HepG2 (cell line): Measurements from ENCODE around the gene DNAJC5. TPM values are rescaled to one million over a fixed set of nuclear protein-coding genes. Genes with fewer than 3 reads are reported as not detected.

Source experiments
- AKAP8 ChIP-seq: sonication (generic); formaldehyde crosslinking; IDR thresholded peaks from 2 replicates; pipeline ENCODE4 v1.5.1; 2020; ENCODE audit warnings: mild to moderate bottlenecking, missing genetic modification reagents
- CAMTA2 ChIP-seq: sonication (generic); formaldehyde crosslinking; IDR thresholded peaks from 2 replicates; pipeline ENCODE4 v1.4.0; 2020; ENCODE audit warnings: mild to moderate bottlenecking, missing genetic modification reagents, borderline replicate concordance
- CBX2 ChIP-seq, 2 experiments: fragments of 200-600 bp in 1 of 2; sonication (generic); formaldehyde crosslinking in 1 of 2; IDR thresholded peaks; 2 replicates each; pipeline versions ENCODE4 v1.7.0 to v1.8.1; 2018 to 2022; ENCODE audit warnings: low read depth in 2 of 2, low read length in 1 of 2, mild to moderate bottlenecking in 1 of 2, missing genetic modification reagents in 1 of 2
- CSRNP2 ChIP-seq: sonication (generic); formaldehyde crosslinking; conservative IDR thresholded peaks from 2 replicates; pipeline ENCODE4 v1.8.0; 2022; ENCODE audit warnings: low read depth, missing genetic modification reagents
- ERF ChIP-seq: IDR thresholded peaks from 2 replicates; pipeline ENCODE4 v1.6.1; 2018; ENCODE audit warnings: missing biosample characterization, missing genetic modification reagents
- HCFC1 ChIP-seq: fragments of 150-350 bp; IDR thresholded peaks from 2 replicates; pipeline ENCODE4 v1.6.1; 2014; ENCODE audit warnings: low read depth, low read length
- JUNB ChIP-seq: sonication (generic); formaldehyde crosslinking; IDR thresholded peaks from 2 replicates; pipeline ENCODE4 v1.8.0; 2022; ENCODE audit warnings: missing genetic modification reagents, mild to moderate bottlenecking, borderline replicate concordance
- KAT7 ChIP-seq: IDR thresholded peaks from 2 replicates; pipeline ENCODE4 v1.6.1; 2018; ENCODE audit warnings: borderline replicate concordance, missing compliant biosample characterization
- MXD3 ChIP-seq: IDR thresholded peaks from 2 replicates; pipeline ENCODE4 v1.6.1; 2016; ENCODE audit warnings: mild to moderate bottlenecking, missing biosample characterization, missing genetic modification reagents
- NR3C1 ChIP-seq: sonication (generic); formaldehyde crosslinking; IDR thresholded peaks from 2 replicates; pipeline ENCODE4 v1.4.0; 2020; ENCODE audit warnings: missing genetic modification reagents
- PBX2 ChIP-seq: IDR thresholded peaks from 2 replicates; pipeline ENCODE4 v1.6.1; 2016; ENCODE audit warnings: control low read depth
- PHF5A ChIP-seq: IDR thresholded peaks from one replicate; pipeline ENCODE4 v1.6.1; 2018; ENCODE audit warnings: low read depth, missing genetic modification reagents; ENCODE audit not compliant: unreplicated experiment
- REL ChIP-seq: sonication (generic); formaldehyde crosslinking; conservative IDR thresholded peaks from 2 replicates; pipeline ENCODE4 v1.8.0; 2022; ENCODE audit warnings: mild to moderate bottlenecking, missing genetic modification reagents, moderate library complexity
- SMC3 ChIP-seq: IDR thresholded peaks from 2 replicates; pipeline ENCODE4 v1.6.1; 2011; ENCODE audit warnings: low read length, improper control_type of control experiment
- SRSF4 ChIP-seq: fragments of 200-400 bp; formaldehyde crosslinking; IDR thresholded peaks from one replicate; pipeline ENCODE4 v1.6.1; 2018; ENCODE audit warnings: mild to moderate bottlenecking, low read depth, low read length, moderate library complexity; ENCODE audit not compliant: poor library complexity, severe bottlenecking
- ZBTB34 ChIP-seq: sonication (generic); formaldehyde crosslinking; IDR thresholded peaks from 2 replicates; pipeline ENCODE4 v1.8.0; 2022; ENCODE audit warnings: mild to moderate bottlenecking, missing genetic modification reagents
- ZBTB37 ChIP-seq: sonication (generic); formaldehyde crosslinking; IDR thresholded peaks from 2 replicates; pipeline ENCODE4 v1.4.0; 2020; ENCODE audit warnings: mild to moderate bottlenecking, missing genetic modification reagents
- ZMYM3 ChIP-seq: sonication (generic); formaldehyde crosslinking; IDR thresholded peaks from 2 replicates; pipeline ENCODE4 v1.5.1; 2020; ENCODE audit warnings: mild to moderate bottlenecking, missing genetic modification reagents
- ZNF350 ChIP-seq: sonication (generic); formaldehyde crosslinking; IDR thresholded peaks from 2 replicates; pipeline ENCODE4 v1.4.0; 2020; ENCODE audit warnings: mild to moderate bottlenecking, low read depth, missing genetic modification reagents, borderline replicate concordance
- ZNF580 ChIP-seq: IDR thresholded peaks from 2 replicates; pipeline ENCODE4 v1.6.1; 2016; ENCODE audit warnings: low read depth, borderline replicate concordance
- ZNF841 ChIP-seq: sonication (generic); formaldehyde crosslinking; IDR thresholded peaks from 2 replicates; pipeline ENCODE4 v1.8.1; 2023; ENCODE audit warnings: missing genetic modification reagents, borderline replicate concordance
- ZSCAN31 ChIP-seq: sonication (generic); formaldehyde crosslinking; IDR thresholded peaks from 2 replicates; pipeline ENCODE4 v1.5.0; 2020; ENCODE audit warnings: low read depth, mild to moderate bottlenecking, missing genetic modification reagents
- polyA plus RNA-seq, 8 experiments: library from polyadenylated mRNA; depleted of rRNA in 3 of 8; stranded (reverse) in 7 of 8; unstranded in 1 of 8; fragments of >200 nt; fragmentation: Illumina TruSeq in 4 of 8; extraction: Trizol in 4 of 8; gene quantifications; 2 replicates each; pipeline versions ENCODE4 v1.2.1 to v1.2.3, GENCODE V29; 2011 to 2016; ENCODE audit warnings: low read depth in 4 of 8, missing spikeins in 1 of 8, mixed read lengths in 1 of 8; ENCODE audit not compliant: insufficient read depth in 1 of 8
- total RNA-seq, 5 experiments: library from RNA; depleted of rRNA; stranded (reverse); fragments of >200 nt; fragmentation: Illumina TruSeq; extraction: Trizol; gene quantifications; 2 replicates each; pipeline ENCODE4 v1.2.3, GENCODE V29; 2016; ENCODE audit warnings: low read depth in 1 of 5

The DNAJC5 gene
- total and polyA plus RNA-seq, 2 of the 13 experiments (the other 11 are each of a cell fraction or from before 2014, with no cell fraction given): 42.8 to 64.5 TPM

DNA sequence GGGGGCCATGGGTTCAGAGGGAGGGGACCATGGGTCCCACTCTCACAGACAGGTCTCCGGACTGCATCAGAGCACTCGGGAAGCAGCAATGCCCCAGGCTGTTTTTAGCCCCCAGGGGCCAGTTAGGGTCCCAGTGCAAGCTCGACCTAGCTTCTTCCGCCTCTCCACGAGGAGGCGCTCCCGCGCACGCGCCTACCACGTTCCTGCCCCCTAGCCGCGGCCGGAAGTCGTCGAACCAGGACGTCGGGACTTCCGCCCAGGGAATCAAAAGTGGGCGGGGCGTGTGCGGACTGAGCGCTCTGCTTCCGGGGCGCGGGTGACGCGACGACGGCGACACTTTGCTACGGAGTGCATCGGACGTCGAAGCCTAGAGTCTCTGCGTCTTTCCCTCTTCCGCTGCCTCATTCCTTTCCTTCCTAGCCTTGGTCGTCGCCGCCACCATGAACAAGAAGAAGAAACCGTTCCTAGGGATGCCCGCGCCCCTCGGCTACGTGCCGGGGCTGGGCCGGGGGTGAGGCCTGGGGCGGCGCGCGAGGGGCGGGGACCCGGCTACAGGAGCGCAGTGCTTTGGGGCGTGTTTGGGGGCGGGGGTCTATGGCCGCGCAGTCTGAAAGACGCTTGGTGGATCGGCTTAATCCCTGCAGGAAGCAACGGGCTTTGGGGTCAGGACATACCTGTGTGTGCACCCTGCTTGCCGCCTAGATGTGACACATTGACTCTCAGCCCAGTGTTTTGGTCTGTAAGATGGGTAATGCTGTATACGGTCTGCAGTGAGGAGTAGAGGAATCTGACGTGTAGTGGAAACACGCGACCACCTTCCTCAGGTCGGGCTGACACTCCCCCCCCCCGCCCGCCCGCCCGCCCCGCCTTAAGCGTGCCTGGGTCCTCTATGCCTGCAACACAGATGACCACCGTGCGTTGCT is 86.1 kb downstream of the DNAJC5 start, which contains the start of gene PRPF6 (continued):
- TF ChIP-seq ERF (CRISPR knock-in tag) (peak; percentile 99), AKAP8 (CRISPR knock-in tag) (peak; percentile 89), CAMTA2 (CRISPR knock-in tag) (peak; percentile 94), CSRNP2 (0 out of 2 replicates have a peak, but pooled peaks have one; percentile 26), KAT7 (CRISPR knock-in tag) (peak; percentile 98), JUNB (CRISPR knock-in tag) (0 out of 2 replicates have a peak, but pooled peaks have one; percentile 31), SMC3 (peak; percentile 11; the same call in 1 of the 2 replicates), CBX2 (IDR thresholded peaks at IDR 0.05; ENCODE audit: low read depth, low read length) (no peak), CBX2 (CRISPR knock-in tag; IDR thresholded peaks at IDR 0.05; ENCODE audit: low read depth) (peak; percentile 97; the same call in 1 of the 2 replicates), ZNF841 (CRISPR knock-in tag) (no peak), SRSF4 (no peak), REL (peak; percentile 98), NR3C1 (0 out of 2 replicates have a peak, but pooled peaks have one; percentile 41), MXD3 (CRISPR knock-in tag) (peak; percentile 98), ZBTB34 (CRISPR knock-in tag) (peak; percentile 59; the same call in 1 of the 2 replicates), ZBTB37 (CRISPR knock-in tag) (no peak), ZMYM3 (CRISPR knock-in tag) (peak; percentile 47; the same call in 1 of the 2 replicates), ZNF580 (peak; percentile 99), PBX2 (CRISPR knock-in tag) (no peak), ZSCAN31 (peak; percentile 93), ZNF350 (CRISPR knock-in tag) (peak; percentile 98), PHF5A (CRISPR knock-in tag) (peak; percentile 99), HCFC1 (peak; percentile 90)
